Hepatocyte (in vitro differentiated cells): ENCODE measurements around the gene SEZ6.

Source experiments
- EZH2 ChIP-seq: fragments of 200-600 bp; sonication (generic); IDR thresholded peaks from 2 replicates; pipeline ENCODE4 v1.6.1; 2016; ENCODE audit warnings: antibody characterized with exemption, mild to moderate bottlenecking, borderline replicate concordance
- EZH2phosphoT487 ChIP-seq: fragments of 200-600 bp; sonication (generic); IDR thresholded peaks from one replicate; pipeline ENCODE4 v1.6.1; 2018; ENCODE audit warnings: antibody characterized with exemption, mild to moderate bottlenecking, low read depth, moderate library complexity; ENCODE audit not compliant: unreplicated experiment, severe bottlenecking
- TF ChIP-seq, protein P1 (sequence below): fragments of 200-600 bp; sonication (generic); IDR thresholded peaks from 2 replicates; pipeline ENCODE4 v1.5.1; 2016; ENCODE audit warnings: antibody characterized with exemption, mild to moderate bottlenecking; ENCODE audit not compliant: poor library complexity

DNA sequence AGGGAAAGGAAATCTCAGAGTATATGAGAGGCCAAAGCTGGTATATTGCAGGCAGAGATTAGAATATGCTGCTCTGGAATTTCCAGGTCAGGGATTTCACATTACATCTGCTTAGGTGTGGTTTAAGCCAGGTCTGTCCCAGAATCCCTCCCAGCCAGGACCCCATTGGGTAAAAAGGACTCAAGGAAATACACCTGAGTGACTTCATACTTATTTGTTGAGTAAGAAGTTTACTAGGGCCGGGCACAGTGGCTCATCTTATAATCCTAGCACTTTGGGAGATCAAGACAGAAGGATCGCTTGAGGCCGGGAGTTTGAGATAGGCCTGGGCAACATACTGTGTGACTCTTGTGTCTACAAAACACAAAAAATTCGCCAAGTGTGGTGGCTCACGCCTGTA lies 44.3 kb upstream of the SEZ6 start:
- TF ChIP-seq, protein P1, sequence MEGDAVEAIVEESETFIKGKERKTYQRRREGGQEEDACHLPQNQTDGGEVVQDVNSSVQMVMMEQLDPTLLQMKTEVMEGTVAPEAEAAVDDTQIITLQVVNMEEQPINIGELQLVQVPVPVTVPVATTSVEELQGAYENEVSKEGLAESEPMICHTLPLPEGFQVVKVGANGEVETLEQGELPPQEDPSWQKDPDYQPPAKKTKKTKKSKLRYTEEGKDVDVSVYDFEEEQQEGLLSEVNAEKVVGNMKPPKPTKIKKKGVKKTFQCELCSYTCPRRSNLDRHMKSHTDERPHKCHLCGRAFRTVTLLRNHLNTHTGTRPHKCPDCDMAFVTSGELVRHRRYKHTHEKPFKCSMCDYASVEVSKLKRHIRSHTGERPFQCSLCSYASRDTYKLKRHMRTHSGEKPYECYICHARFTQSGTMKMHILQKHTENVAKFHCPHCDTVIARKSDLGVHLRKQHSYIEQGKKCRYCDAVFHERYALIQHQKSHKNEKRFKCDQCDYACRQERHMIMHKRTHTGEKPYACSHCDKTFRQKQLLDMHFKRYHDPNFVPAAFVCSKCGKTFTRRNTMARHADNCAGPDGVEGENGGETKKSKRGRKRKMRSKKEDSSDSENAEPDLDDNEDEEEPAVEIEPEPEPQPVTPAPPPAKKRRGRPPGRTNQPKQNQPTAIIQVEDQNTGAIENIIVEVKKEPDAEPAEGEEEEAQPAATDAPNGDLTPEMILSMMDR: no peak
- TF ChIP-seq EZH2 (no peak), EZH2phosphoT487 (no peak)
